Measurements from ENCODE around the gene AGAP1. TPM values are rescaled to one million over a fixed set of nuclear protein-coding genes. Genes with fewer than 3 reads are reported as not detected.
A peak's percentile ranks its signal among the peaks of the same experiment; 100 is the strongest.

AGAP1 gene
- total and polyA plus RNA-seq, 2 donors from 2014 or later = 8.1 to 44.5 TPM

- no peak for TF ChIP-seq CTCF (IDR thresholded peaks at IDR 0.05; ENCODE audit: borderline replicate concordance, extremely low read depth, insufficient read depth)
- Histone ChIP-seq H3K36me3 (ENCODE audit: control insufficient read depth in 2 of 3, insufficient read depth in 3 of 3, low read length in 3 of 3) (no peaks in the 10 kb centered on the region), H3K9ac (ENCODE audit: low read length in 3 of 3) (no peak overlapping the region), H3K4me1 (ENCODE audit: control insufficient read depth in 2 of 3, insufficient read depth in 2 of 3, low read depth in 1 of 3, low read length in 3 of 3) (no peaks in the 10 kb centered on the region), H3K4me3 (ENCODE audit: low read length in 3 of 3) (no peak overlapping the region), H3K27ac (ENCODE audit: low read depth in 2 of 2, low read length in 2 of 2) (no peak overlapping the region), H3K9me3 (ENCODE audit: control insufficient read depth in 2 of 3, insufficient read depth in 1 of 3, low read length in 3 of 3) (no peaks in the 10 kb centered on the region), H3K27me3 (ENCODE audit: control insufficient read depth, insufficient read depth, low read length) (no peaks in the 10 kb centered on the region)
- FAIRE-seq (no peak), DNase-seq (peak in 2 of 5 donors; percentile 17 to 37)
- intact Hi-C loops (cut with DNase I) = no loop called here
Measured at GRCh38 chr2:235677276-235677788, 183.5 kb downstream of the AGAP1 start.

GRCh38 chr2:235677937-235678336 lies 184.1 kb downstream of the AGAP1 start:
- no peak overlapping the region for H3K27ac ChIP-seq (ENCODE audit: low read depth in 2 of 2, low read length in 2 of 2)
- no peaks in the 10 kb centered on the region for H3K36me3 ChIP-seq (ENCODE audit: control insufficient read depth in 2 of 3, insufficient read depth in 3 of 3, low read length in 3 of 3)
- no peak overlapping the region for H3K4me3 ChIP-seq (ENCODE audit: low read length in 3 of 3)
- FAIRE-seq (no peak), DNase-seq (no peak)
- intact Hi-C loops (cut with DNase I) = no loop called here
- no peaks in the 10 kb centered on the region for H3K4me1 ChIP-seq (ENCODE audit: control insufficient read depth in 2 of 3, insufficient read depth in 2 of 3, low read depth in 1 of 3, low read length in 3 of 3)
- H3K27me3 ChIP-seq (ENCODE audit: control insufficient read depth, insufficient read depth, low read length) = no peaks in the 10 kb centered on the region
- no peak overlapping the region for H3K9ac ChIP-seq (ENCODE audit: low read length in 3 of 3)
- H3K9me3 ChIP-seq (ENCODE audit: control insufficient read depth in 2 of 3, insufficient read depth in 1 of 3, low read length in 3 of 3) = no peaks in the 10 kb centered on the region
- no peak for TF ChIP-seq CTCF (IDR thresholded peaks at IDR 0.05; ENCODE audit: borderline replicate concordance, extremely low read depth, insufficient read depth)

GRCh38 chr2:235678712-235679111 lies 184.9 kb downstream of the AGAP1 start:
- H3K9ac ChIP-seq (ENCODE audit: low read length in 3 of 3) = no peak overlapping the region
- no peaks in the 10 kb centered on the region for H3K4me1 ChIP-seq (ENCODE audit: control insufficient read depth in 2 of 3, insufficient read depth in 2 of 3, low read depth in 1 of 3, low read length in 3 of 3)
- H3K27ac ChIP-seq (ENCODE audit: low read depth in 2 of 2, low read length in 2 of 2) = no peak overlapping the region
- no peaks in the 10 kb centered on the region for H3K27me3 ChIP-seq (ENCODE audit: control insufficient read depth, insufficient read depth, low read length)
- TF ChIP-seq CTCF (IDR thresholded peaks at IDR 0.05; ENCODE audit: borderline replicate concordance, extremely low read depth, insufficient read depth) = no peak
- no peak overlapping the region for H3K4me3 ChIP-seq (ENCODE audit: low read length in 3 of 3)
- no peaks in the 10 kb centered on the region for H3K36me3 ChIP-seq (ENCODE audit: control insufficient read depth in 2 of 3, insufficient read depth in 3 of 3, low read length in 3 of 3)
- H3K9me3 ChIP-seq (ENCODE audit: control insufficient read depth in 2 of 3, insufficient read depth in 1 of 3, low read length in 3 of 3) = no peaks in the 10 kb centered on the region
- FAIRE-seq (no peak), DNase-seq (no peak)
- intact Hi-C loops (cut with DNase I) = no loop called here

- TF ChIP-seq CTCF (IDR thresholded peaks at IDR 0.05; ENCODE audit: borderline replicate concordance, extremely low read depth, insufficient read depth) = no peak
- H3K36me3 ChIP-seq (ENCODE audit: control insufficient read depth in 2 of 3, insufficient read depth in 3 of 3, low read length in 3 of 3) = no peaks in the 10 kb centered on the region
- intact Hi-C loops (cut with DNase I) = no loop called here
- no peak for FAIRE-seq
- H3K4me3 ChIP-seq (ENCODE audit: low read length in 3 of 3) = no peak overlapping the region
- H3K9ac ChIP-seq (ENCODE audit: low read length in 3 of 3) = no peak overlapping the region
- DNase-seq = no peak
- no peaks in the 10 kb centered on the region for H3K27me3 ChIP-seq (ENCODE audit: control insufficient read depth, insufficient read depth, low read length)
- H3K9me3 ChIP-seq (ENCODE audit: control insufficient read depth in 2 of 3, insufficient read depth in 1 of 3, low read length in 3 of 3) = no peaks in the 10 kb centered on the region
- H3K4me1 ChIP-seq (ENCODE audit: control insufficient read depth in 2 of 3, insufficient read depth in 2 of 3, low read depth in 1 of 3, low read length in 3 of 3) = no peaks in the 10 kb centered on the region
- H3K27ac ChIP-seq (ENCODE audit: low read depth in 2 of 2, low read length in 2 of 2) = no peak overlapping the region
Measured at GRCh38 chr2:235679471-235679870, 185.6 kb downstream of the AGAP1 start.

Data from kidney (tissue), 14 donors.